NCI-H2081 (cell line): ENCODE results near the gene USHBP1.

ENCODE experiments used
- DNase-seq, 2 experiments: peaks; one replicate each; lab custom pipeline; 2025; lab: John Stamatoyannopoulos, UW

USHBP1 gene, protein sequence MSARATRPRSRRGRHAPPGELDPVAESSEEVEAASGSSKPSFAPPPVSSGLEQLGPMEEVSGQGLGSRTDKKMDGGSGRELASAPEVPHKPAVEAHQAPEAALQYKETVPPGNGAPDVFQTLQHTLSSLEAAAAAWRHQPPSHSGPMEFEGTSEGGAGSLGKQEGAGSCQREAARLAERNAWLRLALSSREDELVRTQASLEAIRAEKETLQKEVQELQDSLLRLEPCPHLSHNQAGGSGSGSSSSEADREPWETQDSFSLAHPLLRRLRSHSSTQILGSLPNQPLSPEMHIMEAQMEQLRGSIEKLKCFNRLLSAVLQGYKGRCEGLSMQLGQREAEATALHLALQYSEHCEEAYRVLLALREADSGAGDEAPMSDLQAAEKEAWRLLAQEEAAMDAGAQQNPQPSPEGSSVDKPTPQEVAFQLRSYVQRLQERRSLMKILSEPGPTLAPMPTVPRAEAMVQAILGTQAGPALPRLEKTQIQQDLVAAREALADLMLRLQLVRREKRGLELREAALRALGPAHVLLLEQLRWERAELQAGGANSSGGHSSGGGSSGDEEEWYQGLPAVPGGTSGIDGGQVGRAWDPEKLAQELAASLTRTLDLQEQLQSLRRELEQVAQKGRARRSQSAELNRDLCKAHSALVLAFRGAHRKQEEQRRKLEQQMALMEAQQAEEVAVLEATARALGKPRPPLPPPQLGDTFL

DNA sequence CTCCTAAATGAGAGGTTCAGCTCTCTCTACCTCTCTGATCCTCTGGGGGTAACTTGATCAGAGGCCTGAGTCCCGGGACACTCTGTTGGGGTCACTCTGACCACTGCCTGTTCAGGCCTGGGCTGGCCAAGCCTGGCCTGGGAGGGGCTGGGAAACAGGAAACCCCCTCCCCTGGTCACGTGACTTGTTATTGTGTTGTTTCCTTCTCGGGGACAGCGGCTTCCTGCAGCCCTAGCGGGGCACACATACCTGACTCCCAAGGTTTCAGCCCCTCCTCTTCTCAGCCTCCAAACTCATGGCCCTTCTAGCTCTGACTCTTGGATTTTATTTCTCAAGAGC is at the start of gene USHBP1:
Gene USHBP1, minus strand, starts transcription at position 105 of the 339 bp plus-strand sequence. CDS start 446 bp downstream, outside the sequence.
- DNase-seq, result no peak

DNA sequence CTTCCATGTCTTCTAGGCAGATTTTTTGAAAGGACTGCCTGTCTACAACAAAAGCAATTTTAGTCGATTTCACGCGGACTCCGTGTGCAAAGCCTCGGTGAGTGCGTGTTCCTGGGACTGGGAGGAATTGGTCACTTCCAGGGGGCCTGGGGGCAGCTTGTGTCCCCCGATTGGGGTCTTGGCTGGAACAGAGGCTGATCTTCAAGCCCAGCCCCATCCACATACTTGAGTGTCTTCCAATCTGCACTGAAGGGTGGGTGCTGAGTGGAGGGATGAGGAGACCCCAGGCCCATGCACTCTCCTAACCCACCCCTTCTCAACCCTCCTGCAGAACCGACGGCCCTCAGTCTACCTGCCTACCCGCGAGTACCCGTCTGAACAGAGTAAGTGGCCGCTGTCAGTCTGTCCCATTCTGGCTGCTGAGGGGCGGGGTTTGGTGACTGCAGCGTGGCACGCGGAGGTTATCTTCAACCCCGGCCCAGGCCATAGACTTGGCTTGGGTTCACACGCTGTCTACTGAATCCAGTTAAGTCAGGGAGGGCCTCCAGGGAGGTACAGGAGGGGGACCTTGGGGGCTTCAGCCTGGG is 49.6 kb upstream of the USHBP1 start:
- no peak for DNase-seq

DNA sequence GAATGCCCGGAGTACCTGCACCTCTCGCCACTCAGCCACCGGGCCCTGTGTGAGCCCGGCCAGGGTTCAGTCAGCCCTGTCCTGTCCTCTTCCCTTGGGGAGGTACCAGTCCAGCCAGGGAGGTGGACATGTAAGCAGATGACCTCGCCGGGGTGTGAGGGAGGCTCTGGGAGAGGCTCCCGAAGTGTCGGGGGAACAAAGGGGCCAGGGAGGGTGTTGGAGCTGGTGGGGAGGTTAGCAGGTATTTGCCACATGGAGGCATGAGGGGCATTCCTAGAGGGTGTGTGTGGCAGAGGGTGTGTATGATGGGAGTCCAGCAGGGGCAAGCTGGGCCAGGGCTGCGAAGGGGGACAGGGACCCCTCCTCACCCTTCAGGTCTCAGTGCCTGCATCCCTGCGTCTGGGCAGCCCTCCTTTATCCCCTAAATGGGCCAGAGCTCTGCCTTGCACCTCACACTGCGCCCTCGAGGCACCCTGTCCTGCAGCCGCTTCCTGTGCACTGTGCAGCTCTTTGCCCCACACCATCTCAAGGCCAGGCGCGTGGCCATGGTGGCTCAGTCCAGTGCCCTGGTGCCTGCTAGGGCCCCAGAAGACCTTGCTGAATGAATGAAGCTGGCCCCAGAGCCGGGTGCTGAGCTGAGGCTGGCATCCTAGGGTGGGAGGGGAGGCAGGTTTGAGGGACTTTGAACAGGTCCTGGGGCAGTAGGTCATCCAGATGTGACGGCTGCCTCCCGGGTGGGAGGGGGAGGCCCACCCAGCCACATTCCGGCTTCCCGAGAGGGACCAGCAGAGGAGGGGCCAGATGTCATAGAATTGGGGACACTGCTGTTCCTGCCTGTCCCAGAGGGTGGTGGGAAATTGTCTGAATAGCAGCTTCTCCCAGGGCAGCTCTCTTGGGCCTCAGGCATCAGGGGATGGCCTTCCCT is 47.9 kb upstream of the USHBP1 start:
- DNase-seq, result no peak

DNA sequence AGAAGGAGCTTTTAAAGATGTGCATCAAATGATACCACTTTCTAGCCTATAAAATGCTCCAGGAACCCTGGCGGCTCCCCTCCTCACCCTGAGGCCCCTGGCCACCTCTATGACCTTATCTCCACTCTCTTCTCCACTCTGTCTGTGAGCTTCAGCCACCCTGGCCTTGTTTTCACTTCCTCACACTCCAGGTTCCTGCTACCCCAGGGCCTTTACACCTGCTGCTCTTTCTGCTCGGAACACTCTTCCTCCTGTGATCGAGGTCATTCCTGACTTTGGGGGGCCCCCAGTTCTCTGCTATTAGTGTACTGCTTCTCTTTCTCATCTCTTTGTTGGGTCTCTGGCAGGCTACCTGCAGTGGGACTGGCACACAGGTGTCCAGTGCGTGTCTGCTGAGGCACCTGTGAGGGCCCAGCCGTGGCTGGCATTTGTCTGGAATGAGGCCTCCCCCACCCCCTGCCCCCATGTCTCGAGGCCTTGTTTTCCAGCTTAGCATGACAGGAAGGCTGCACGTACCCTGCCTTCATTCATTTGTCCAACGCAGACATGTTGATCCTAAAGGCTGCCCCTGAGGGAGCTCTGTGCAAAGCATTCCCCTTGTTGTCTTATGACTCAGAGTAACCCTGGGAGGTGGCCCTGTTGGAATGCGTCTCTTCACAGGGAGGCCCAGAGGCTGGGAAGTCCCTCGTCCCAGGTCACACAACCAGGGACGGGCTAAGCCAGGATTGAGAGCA is 47.1 kb upstream of the USHBP1 start:
- DNase-seq, result no peak

DNA sequence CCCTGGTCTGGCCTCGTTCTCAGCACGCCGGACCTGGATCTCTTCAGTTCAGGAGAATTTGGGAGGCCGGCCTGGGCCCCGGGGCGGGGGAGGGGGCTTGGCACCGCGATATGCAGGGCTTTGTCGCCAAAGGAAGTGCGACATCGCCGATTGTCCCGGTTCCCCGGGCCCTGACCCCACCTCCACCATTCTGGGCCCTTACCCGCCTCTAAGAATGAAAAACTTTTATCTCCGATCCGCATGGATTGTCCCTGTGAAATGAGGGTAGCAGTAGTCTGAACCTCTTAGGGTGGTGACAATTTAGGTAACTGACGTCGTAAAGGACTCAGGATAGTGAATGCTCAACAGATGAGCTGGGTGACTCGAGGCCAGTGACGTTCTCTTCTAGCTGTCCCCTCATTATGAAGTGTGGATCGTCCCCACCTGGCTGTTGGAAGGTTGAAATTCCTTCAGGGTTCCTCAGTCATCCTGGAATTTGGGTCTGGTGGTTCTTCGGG is 45.5 kb upstream of the USHBP1 start:
- DNase-seq, result no peak

DNA sequence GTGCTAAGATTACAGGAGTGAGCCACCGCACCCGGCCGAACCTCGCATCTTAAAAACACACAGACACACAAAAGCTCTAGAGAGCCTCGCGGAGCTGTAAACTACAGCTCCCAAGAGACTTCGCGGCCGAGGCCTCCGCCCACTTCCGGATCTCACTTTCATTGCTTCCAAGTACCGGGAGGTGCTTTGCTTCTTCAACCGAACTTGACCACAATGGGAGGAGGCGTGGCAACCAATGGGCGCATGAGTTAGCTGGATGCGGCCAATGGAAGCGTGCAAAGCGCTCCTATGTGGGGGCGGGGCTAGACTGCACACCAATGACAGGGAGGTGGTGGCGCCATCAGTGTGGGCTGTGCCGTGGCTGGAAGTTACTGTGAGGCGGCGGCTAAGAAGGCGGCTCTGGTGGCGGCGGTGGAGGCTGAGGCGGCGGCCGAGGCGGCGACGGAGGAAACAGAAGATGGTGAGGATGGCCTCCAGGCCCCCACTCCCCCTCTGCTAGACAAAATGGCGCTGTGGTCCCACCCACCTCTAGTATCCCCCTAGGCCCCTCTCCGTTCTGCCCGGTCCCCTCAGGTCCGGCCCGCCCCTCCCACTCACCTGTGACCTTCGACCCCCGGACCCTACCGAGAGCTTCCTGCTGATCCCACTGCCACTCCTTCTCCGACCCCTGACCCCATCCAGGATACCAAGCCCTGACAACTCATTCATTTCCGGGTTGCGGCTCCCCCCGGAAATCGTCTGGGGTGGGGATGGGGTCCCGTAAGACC is 44.8 kb upstream of the USHBP1 start, which contains the start of gene DDA1:
Gene DDA1, plus strand, starts transcription at position 366 of the 767 bp plus-strand sequence. Its CDS starts 92 bp downstream, at position 458.
- DNase-seq, result peak; percentile 99 to 100

DNA sequence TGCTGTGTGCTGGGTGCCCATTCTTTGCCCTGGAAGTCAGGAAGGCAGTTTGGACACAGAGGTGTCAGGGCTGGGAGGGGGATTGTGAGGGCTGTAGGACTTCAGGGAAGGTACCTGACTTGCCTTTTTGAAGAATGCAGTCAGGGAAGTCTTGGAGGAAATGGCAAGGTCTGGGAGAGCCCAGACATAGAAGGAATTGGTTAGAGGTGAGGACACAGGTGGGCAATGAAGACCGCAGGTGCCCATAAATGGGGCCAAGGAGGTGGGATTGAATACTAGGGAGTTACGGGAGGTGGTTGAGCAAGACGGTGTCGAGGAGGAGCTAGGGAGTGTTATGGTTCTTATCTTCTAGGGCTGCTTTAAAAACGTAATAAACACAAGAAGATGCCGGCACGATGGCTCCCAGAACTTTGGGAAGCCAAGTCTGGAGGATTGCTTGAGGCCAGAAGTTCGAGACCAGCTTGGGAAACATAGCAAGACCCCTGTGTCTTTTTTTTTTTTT is 43.4 kb upstream of the USHBP1 start:
- DNase-seq, result no peak

DNA sequence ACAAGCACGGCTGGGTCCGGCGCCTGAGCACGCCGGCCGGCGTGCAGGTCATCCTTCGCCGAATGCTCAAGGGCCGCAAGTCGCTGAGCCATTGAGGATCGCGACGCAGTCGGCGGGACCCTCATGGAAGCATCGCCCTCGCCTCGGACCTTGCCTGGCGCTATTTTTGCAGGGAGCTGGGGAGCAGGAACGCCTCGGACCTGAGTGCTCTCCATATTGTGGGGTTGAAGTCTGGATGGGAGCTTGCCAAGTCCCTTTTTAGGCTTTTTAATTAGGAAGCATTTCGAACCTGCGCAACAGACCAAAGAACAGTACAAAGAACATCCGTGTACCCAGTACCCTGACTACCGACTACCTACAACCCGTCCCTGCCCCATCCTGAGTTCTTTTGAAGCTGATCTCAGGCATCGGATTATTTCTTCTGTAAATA is 41.8 kb upstream of the USHBP1 start:
- peak in 1 of 2 experiments; percentile 50 for DNase-seq

DNA sequence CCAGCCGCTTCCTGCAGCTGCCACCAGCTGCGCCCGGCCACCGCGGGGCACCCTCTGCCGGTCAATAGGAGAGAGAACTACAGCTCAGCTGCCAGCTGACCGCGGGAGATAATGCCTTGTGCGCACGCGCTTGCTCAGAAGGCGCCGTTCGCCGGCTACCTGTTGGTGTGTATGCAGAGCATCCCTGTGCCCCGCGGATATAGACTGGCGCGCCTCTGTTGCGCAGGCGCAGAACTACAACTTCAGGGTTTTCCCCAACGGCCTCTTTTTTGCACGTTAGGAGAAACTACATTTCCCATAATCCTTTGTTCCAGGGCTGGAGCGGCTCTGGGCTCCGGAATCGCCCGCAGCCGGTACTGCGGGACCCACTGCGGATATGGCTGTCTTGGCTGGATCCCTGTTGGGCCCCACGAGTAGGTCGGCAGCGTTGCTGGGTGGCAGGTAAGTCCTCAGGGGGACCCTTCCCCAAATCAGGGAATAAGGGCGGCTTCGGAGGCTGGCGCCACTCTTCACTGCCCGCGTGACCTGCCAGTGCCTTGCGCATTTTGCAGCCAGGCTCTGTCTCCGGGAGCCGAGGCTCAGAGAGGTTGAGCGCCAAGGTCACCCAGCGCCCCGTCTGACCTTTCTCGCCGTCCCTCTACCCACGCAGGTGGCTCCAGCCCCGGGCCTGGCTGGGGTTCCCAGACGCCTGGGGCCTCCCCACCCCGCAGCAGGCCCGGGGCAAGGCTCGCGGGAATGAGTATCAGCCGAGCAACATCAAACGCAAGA is 41.2 kb upstream of the USHBP1 start, which contains the start of gene MRPL34:
Gene MRPL34, plus strand, starts transcription at position 356 of the 768 bp plus-strand sequence. Its CDS starts 21 bp downstream, at position 377.
- peak; percentile 99 to 100 for DNase-seq

DNA sequence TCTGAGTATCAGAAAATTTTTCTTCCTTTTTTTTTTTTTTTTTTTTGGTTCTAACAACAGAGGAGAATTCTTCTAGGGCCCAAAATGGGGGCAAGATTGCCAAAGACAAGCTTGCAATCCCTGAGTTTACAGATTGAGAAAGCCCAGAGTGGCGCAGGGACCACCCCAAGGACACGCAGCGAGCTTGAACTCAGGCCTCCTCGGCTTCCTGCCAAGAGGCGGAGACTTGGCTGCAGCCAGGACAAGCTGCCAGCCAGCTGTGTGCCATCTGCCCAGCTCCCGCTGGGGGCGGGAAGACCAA is 40.6 kb upstream of the USHBP1 start:
- DNase-seq, result no peak

DNA sequence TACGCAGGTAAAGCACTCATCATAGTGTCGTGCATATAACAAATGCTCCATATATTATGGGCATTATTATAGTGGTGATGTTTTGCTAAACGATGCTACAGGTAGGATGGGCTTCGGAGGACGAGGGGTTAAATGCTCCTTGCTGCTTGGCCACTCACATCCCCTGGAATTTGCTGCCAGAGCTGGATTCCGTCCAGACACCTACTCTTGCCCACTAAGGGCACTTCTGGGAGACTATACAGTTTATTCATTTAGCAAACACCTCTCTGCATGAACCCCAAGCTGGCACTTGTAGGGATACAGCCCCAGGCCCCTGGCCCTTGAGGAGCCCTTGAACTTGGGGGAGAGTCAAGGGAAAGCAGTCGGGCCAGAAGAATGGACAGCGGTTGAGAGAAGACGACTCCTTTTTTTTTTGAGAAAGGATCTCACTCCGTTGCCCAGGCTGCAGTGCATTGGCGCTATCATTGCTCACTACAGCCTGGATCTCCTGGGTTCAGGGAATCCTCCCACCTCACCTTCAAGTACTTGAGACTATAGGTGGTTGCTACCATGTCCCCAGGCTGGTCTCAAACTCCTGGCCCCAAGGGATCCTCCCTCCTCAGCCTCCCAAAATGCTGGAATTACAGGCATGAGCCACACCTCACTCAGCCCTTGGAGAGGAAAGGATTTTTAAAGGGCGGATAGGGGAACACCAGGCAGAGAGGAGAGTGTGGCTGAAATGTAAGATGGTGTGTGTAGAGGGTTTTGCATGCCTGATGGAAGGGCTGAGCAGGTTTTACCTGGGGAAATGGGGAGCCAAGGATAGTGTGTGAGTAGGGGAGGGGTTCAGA is 40.1 kb upstream of the USHBP1 start:
- no peak for DNase-seq

DNA sequence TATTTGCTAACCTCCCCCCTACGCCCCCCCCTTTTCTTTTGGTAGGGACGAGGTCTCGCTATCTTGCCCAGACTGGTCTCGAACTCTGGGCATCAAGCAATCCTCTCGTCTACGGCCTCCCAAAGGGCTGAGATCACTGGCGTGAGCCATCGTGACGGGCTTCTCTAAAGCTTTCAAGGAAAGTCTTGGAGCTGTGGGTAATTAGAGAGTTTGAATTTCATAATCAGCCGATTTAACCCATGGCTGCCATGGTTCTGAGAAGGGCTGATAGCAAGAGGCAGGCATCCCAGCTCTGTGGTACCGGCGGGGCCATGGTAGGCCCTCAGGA is 39.4 kb upstream of the USHBP1 start:
- no peak for DNase-seq

DNA sequence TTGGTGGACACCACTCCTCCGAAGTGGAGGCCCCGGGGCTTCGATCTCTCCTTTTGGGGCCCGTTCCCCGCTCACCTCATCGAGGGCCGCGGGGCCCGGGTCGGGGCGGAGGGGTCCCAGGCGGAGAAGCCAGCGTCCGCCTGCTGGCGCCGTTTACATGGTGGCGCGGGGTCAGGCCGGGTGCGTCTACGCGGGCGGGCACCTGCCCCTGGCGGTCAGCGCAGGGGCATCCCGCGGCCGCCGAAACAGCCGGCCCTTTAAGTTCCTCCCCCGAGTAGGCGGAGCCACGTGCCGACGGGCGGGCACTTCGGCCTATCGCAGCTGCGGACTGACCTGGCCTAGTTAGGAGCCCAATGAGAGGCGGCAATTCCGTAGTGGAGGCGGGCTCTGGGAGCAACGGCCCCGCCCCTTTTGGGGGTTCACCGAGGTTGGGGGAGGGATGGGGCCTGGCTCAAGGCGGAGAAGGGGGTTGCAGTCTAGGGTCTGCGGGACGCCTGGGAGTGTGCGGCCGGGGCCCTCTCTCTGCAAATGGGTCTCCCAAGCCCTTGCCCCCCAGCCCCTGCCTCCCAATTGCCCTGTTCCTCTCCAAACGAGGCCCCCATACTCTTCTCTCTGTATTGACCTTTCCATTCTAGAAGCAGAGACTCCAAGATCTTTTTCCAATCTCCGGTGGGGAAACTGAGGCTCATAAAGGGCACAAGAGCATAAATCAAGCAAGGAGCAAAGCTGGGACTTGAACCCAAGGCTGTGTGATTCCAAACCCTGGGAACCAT is 38.8 kb upstream of the USHBP1 start, which contains the start of gene ABHD8:
Gene ABHD8, minus strand, starts transcription at position 259 of the 773 bp plus-strand sequence. CDS start 1,809 bp downstream, outside the sequence.
- peak; percentile 92 to 93 for DNase-seq

DNA sequence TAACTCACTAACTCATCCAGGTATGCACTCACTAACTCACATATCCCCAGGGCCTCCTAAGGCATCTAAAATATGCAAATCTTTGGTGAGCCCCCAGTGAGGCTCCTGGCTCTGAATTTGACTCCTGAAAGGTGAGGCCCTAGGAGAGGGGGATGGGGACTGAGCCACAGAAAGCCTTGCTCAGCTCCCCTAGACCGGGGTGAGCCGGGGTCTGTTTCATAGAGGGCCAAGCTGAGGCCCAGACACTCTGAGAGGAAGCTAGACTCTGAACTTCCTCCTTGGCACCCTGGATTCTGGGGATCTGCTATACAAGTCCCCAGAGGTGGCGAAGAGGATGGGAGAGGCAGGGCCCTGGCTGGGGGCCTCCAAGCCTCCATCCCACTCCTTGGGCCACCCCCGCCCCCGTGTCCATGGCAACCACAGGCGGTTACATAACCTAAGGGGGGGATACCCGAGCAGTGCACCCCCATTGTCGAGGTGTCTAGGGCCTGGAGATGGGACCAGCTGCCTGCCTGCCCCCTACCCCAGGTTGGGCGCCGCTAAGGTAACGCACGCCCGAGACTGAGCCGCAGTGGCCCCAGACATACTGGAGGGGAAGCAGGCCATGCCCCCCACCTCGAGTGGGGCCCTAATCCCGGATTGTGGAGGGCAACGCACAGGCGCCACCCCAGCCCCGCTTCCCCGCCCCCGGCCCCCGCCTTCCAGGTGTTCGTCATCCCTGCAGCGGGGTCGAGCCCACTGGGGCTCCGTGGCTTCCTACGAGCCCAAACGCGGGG is 38.0 kb upstream of the USHBP1 start:
- DNase-seq, result no peak

DNA sequence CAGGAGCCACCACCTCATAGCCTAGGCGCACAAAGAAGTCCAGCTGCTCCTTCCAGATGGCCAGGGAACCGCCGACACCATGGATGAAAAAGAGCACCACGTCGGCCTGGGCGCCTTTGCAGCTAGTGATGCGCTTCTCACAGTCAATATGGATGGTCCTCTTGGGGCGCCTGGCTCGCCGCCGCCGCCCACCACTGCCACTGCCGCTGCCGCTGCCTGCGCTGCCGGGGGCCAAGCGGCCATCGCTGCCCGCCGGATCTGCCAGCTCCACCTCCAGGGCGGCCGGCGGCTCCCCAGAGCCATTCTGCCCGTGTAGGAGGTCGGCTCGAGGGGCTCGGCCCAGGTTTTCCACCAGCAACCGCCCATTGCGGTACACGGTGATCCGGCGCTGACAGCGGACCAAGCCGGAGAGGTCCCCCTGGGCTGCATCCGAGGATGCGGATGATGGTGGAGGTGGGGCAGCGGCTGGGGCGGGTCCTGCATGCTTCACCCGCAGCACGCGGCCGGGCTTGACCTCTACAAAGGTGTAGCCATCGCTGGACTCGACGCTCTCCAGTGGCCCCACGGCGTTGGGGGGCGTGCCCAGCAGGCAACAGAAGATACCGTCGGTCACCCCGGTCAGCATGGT is 36.6 kb upstream of the USHBP1 start:
- no peak for DNase-seq

DNA sequence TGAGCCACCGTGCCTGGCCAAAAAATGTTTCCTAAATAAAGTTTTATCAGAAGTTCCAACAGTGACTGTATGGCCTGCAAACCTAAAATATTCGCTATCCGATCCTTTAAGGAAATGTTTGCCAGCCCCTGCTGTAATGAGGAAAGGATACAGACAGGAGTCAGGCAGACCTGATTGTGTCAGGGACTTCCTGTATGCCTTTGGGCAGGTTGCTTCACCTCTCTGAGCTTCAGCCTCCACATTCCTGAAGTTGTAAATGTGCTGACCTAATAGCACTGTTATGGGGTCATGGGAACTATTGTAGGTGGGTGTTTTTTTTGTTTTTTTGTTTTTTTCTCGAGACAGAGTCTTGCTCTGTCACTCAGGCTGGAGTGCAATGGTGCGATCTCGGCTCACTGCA is 32.4 kb upstream of the USHBP1 start:
- no peak for DNase-seq
